Measurements from ENCODE around the gene FAM177A1.

DNA sequence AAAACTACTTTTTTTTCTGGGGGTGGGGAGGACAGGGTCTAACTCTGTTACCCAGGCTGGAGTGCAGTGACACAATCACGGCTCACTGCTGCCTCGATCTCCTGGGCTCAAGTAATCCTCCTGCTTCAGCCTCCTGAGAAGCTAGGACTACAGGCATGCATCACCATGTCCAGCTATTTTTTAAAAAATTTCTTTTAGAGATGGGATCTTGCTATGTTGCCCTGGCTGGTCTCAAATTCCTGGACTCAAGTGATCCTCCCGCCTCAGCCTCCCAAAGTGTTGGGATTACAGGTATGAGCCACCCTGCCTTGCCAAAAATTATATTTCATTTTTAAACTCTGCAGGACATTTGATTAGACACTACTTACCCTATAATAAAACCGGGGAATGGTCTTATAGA lies 70.2 kb downstream of the FAM177A1 start:
- no peak for TF ChIP-seq POLR2AphosphoS5 (IDR thresholded peaks at IDR 0.05; ENCODE audit: low read depth, low read length)
- TF ChIP-seq, protein P1, sequence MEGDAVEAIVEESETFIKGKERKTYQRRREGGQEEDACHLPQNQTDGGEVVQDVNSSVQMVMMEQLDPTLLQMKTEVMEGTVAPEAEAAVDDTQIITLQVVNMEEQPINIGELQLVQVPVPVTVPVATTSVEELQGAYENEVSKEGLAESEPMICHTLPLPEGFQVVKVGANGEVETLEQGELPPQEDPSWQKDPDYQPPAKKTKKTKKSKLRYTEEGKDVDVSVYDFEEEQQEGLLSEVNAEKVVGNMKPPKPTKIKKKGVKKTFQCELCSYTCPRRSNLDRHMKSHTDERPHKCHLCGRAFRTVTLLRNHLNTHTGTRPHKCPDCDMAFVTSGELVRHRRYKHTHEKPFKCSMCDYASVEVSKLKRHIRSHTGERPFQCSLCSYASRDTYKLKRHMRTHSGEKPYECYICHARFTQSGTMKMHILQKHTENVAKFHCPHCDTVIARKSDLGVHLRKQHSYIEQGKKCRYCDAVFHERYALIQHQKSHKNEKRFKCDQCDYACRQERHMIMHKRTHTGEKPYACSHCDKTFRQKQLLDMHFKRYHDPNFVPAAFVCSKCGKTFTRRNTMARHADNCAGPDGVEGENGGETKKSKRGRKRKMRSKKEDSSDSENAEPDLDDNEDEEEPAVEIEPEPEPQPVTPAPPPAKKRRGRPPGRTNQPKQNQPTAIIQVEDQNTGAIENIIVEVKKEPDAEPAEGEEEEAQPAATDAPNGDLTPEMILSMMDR (IDR thresholded peaks at IDR 0.05) = no peak
